ENCODE measurements around the gene RSF1. TPM values are rescaled to one million over a fixed set of nuclear protein-coding genes. Genes with fewer than 3 reads are reported as not detected.
"Not testable (repeated sequence)": the region's sequence is repeated elsewhere in the genome, so short reads cannot be mapped to it uniquely, and the experiment has no call there.

The RSF1 gene, protein sequence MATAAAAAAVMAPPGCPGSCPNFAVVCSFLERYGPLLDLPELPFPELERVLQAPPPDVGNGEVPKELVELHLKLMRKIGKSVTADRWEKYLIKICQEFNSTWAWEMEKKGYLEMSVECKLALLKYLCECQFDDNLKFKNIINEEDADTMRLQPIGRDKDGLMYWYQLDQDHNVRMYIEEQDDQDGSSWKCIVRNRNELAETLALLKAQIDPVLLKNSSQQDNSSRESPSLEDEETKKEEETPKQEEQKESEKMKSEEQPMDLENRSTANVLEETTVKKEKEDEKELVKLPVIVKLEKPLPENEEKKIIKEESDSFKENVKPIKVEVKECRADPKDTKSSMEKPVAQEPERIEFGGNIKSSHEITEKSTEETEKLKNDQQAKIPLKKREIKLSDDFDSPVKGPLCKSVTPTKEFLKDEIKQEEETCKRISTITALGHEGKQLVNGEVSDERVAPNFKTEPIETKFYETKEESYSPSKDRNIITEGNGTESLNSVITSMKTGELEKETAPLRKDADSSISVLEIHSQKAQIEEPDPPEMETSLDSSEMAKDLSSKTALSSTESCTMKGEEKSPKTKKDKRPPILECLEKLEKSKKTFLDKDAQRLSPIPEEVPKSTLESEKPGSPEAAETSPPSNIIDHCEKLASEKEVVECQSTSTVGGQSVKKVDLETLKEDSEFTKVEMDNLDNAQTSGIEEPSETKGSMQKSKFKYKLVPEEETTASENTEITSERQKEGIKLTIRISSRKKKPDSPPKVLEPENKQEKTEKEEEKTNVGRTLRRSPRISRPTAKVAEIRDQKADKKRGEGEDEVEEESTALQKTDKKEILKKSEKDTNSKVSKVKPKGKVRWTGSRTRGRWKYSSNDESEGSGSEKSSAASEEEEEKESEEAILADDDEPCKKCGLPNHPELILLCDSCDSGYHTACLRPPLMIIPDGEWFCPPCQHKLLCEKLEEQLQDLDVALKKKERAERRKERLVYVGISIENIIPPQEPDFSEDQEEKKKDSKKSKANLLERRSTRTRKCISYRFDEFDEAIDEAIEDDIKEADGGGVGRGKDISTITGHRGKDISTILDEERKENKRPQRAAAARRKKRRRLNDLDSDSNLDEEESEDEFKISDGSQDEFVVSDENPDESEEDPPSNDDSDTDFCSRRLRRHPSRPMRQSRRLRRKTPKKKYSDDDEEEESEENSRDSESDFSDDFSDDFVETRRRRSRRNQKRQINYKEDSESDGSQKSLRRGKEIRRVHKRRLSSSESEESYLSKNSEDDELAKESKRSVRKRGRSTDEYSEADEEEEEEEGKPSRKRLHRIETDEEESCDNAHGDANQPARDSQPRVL (N-terminal part only)
- 97.6 TPM for total RNA-seq (ENCODE audit: unreplicated experiment)
- long read RNA-seq, transcript RSF1-206 (6 exons, 2,107 nt), result major isoform, 25 of 46 reads
- long read RNA-seq, partial matches to known transcripts, result 14 of 46 reads
- long read RNA-seq, other reads (novel, unspliced or antisense), result 4 of 46 reads

DNA sequence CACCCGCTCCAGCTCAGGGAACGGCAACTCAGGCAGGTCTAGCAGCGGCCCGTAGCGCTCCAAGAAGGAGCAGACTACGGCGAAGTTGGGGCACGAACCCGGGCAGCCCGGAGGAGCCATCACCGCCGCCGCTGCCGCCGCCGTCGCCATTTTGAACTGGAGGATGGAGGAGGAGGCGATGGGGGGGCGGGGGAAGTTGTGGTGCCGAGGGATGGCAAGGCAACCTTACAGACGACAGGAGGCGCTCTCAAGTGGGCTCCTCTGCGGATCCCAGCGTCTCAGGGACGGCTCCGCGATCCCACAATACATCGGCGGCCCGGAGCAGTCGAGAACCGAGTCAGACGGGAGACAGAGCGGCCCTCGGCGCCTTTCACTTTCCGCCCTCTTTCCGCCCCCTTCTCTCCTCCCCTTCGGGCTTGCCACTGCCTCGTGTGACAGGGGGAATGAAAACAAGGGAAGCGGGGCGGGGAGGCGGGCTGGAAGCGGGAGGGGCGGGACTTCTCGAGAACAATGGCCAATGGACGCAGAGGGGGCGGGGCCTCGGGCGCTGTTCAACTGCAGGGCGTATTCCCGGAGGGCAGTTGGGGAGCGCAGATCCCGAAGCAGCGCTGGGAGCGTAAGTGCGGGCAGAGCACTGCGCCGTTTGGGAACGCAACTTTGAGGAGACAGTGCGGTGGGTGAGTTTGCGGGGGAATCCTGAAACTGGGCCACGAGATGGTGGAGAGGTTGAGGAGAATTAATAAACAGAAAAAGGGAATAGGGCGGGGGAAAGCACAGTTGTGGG lies at the start of gene RSF1, which contains the start of gene AAMDC:
TSS of gene RSF1 (minus strand) at position 158 of the 784 bp plus-strand sequence. CDS start at position 150, 8 bp downstream.
TSS of gene AAMDC (plus strand) at position 580 of the 784 bp plus-strand sequence. CDS start 21,353 bp downstream, outside the sequence.
- peaks cover 9% of the 10 kb centered on the region for H3K27me3 Mint-ChIP-seq (ENCODE audit: unreplicated experiment)
- H3K9me3 Mint-ChIP-seq (ENCODE audit: unreplicated experiment), result peaks cover 11% of the 10 kb centered on the region
- DNase-seq, result peak; percentile 100
- TF ChIP-seq, protein P1, sequence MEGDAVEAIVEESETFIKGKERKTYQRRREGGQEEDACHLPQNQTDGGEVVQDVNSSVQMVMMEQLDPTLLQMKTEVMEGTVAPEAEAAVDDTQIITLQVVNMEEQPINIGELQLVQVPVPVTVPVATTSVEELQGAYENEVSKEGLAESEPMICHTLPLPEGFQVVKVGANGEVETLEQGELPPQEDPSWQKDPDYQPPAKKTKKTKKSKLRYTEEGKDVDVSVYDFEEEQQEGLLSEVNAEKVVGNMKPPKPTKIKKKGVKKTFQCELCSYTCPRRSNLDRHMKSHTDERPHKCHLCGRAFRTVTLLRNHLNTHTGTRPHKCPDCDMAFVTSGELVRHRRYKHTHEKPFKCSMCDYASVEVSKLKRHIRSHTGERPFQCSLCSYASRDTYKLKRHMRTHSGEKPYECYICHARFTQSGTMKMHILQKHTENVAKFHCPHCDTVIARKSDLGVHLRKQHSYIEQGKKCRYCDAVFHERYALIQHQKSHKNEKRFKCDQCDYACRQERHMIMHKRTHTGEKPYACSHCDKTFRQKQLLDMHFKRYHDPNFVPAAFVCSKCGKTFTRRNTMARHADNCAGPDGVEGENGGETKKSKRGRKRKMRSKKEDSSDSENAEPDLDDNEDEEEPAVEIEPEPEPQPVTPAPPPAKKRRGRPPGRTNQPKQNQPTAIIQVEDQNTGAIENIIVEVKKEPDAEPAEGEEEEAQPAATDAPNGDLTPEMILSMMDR (IDR thresholded peaks at IDR 0.05; ENCODE audit: partially characterized antibody, unreplicated experiment), result peak; percentile 57
- peak within 1 kb of the TSS; percentile 98 for H3K4me3 Mint-ChIP-seq (ENCODE audit: unreplicated experiment)
- no peaks in the 10 kb centered on the region for H3K36me3 Mint-ChIP-seq (ENCODE audit: unreplicated experiment)
- H3K27ac Mint-ChIP-seq (ENCODE audit: unreplicated experiment), result peak within 1 kb of the TSS; percentile 92
- H3K4me1 Mint-ChIP-seq (ENCODE audit: low read depth, unreplicated experiment), result peaks cover 9% of the 10 kb centered on the region

DNA sequence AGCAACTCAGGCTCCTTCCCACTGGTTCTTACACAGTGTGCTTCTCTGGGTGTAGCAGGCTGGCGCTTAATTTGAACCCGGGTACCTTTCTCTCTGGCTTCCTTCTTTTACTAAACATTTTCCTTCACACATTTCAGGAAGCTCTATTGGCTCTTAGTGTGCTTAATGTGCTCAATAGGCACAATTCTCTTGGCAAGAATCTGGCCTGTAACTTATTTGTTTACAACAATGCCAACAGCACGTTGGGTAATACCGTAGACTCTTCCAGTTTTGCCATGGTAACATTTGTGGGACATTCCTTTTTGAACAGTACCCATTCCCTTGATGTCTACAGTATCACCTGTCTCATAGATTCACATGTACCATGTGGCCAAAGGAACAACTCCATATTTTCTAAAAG lies 48.2 kb upstream of the RSF1 start:
- TF ChIP-seq, protein P1 (IDR thresholded peaks at IDR 0.05; ENCODE audit: partially characterized antibody, unreplicated experiment), result no peak
- H3K4me3 Mint-ChIP-seq (ENCODE audit: unreplicated experiment), result no peak overlapping the region
- no peaks in the 10 kb centered on the region for H3K27me3 Mint-ChIP-seq (ENCODE audit: unreplicated experiment)
- H3K27ac Mint-ChIP-seq (ENCODE audit: unreplicated experiment), result no peak overlapping the region
- H3K4me1 Mint-ChIP-seq (ENCODE audit: low read depth, unreplicated experiment), result peaks cover 6% of the 10 kb centered on the region
- no peaks in the 10 kb centered on the region for H3K9me3 Mint-ChIP-seq (ENCODE audit: unreplicated experiment)
- H3K36me3 Mint-ChIP-seq (ENCODE audit: unreplicated experiment), result no peaks in the 10 kb centered on the region
- no peak for DNase-seq

DNA sequence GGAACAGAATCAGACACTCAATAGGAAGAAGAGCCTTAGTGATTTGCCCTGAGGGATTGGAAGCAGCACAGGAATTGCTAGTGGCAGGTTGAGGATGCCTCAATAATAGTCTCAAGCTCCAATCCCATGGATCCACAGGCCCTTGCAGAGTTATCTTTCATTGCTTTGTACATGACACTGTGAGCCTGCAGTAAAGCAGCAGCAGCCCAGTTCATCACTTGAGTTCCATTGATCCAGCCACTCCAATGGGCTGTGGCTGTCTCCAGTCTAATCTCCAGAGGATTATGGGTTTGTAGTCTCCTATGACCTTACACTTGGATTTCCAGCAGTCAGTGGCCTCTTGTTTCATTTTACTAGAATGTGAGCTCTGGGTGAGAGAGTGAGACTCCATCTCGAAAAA lies 45.8 kb upstream of the RSF1 start:
- H3K4me1 Mint-ChIP-seq (ENCODE audit: low read depth, unreplicated experiment), result peaks cover 6% of the 10 kb centered on the region
- TF ChIP-seq, protein P1 (IDR thresholded peaks at IDR 0.05; ENCODE audit: partially characterized antibody, unreplicated experiment), result no peak
- no peaks in the 10 kb centered on the region for H3K27me3 Mint-ChIP-seq (ENCODE audit: unreplicated experiment)
- no peak overlapping the region for H3K27ac Mint-ChIP-seq (ENCODE audit: unreplicated experiment)
- no peaks in the 10 kb centered on the region for H3K9me3 Mint-ChIP-seq (ENCODE audit: unreplicated experiment)
- H3K4me3 Mint-ChIP-seq (ENCODE audit: unreplicated experiment), result no peak overlapping the region
- DNase-seq, result no peak
- no peaks in the 10 kb centered on the region for H3K36me3 Mint-ChIP-seq (ENCODE audit: unreplicated experiment)

DNA sequence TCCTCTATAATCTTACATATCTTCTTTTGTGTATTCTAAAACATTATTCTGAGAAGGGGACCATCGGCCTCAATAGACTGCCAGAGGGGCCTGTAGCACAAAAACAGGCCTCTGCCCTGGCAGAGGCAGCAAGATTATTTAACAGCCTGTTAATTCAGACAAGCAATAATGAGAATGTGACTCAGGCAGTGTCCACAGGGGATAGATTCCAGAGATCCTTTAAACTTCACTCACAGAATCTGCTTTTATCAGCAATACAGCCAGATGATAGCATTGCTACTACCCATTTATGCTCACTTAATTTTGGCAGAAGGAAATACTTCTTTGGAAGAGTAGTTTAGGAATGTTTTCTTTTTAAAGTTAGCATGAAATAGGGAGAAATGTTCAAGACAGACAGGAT lies 45.3 kb upstream of the RSF1 start:
- Mint-ChIP-seq H3K36me3 (ENCODE audit: unreplicated experiment) (no peaks in the 10 kb centered on the region), H3K9me3 (ENCODE audit: unreplicated experiment) (no peaks in the 10 kb centered on the region), H3K27me3 (ENCODE audit: unreplicated experiment) (no peaks in the 10 kb centered on the region), H3K4me3 (ENCODE audit: unreplicated experiment) (no peak overlapping the region), H3K27ac (ENCODE audit: unreplicated experiment) (no peak overlapping the region), H3K4me1 (ENCODE audit: low read depth, unreplicated experiment) (peaks cover 6% of the 10 kb centered on the region)
- TF ChIP-seq, protein P1 (IDR thresholded peaks at IDR 0.05; ENCODE audit: partially characterized antibody, unreplicated experiment), result no peak
- no peak for DNase-seq

DNA sequence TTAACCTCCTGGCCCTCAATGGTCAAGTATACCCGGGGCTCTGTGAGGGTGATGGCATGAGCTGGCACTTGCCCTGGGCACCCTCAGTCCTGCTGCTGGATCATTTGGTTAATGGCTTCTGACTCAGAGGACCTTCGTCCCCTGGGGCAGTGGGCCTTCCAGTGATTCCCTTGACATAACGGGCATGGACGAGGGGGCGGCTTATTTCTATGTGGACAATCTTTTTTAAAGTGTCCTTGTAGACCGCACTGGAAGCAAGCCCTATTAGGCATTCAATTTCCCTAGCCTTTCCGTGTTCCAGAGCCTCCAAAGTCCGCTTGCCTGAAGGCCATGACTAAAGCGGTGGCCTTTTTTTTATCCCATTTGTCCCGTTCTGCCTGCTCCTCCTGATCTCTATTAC lies 40.9 kb upstream of the RSF1 start:
- not testable (repeated sequence) for H3K9me3 Mint-ChIP-seq (ENCODE audit: unreplicated experiment); H3K27ac Mint-ChIP-seq (ENCODE audit: unreplicated experiment); H3K27me3 Mint-ChIP-seq (ENCODE audit: unreplicated experiment); H3K4me3 Mint-ChIP-seq (ENCODE audit: unreplicated experiment); H3K4me1 Mint-ChIP-seq (ENCODE audit: low read depth, unreplicated experiment); DNase-seq
- peaks cover 13% of the 10 kb centered on the region for H3K36me3 Mint-ChIP-seq (ENCODE audit: unreplicated experiment)

DNA sequence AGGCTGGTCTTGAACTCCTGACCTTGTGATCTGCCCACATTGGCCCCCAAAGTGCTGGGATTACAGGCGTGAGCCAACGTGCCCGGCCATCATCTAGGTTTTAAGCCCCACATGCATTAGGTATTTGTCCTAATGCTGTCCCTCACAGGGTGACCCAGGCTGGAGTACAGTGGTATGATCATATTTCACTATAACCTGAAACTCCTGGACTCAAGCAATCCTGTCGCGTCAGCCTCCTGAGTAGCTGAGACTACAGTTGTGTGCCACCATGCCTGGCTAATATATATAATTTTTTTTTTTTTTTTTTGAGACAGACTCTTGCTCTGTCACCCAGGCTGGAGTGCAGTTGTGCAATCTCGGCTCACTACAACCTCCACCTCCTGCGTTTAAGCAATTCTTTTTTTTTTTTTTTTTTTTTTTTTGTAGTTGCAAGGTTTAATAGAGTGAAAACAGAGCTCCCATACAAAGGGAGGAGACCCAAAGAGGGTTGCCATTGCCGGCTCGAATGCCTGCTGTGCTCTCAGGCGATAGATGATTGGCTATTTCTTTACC lies 37.5 kb upstream of the RSF1 start:
- H3K27me3 Mint-ChIP-seq (ENCODE audit: unreplicated experiment); H3K27ac Mint-ChIP-seq (ENCODE audit: unreplicated experiment); DNase-seq; H3K4me3 Mint-ChIP-seq (ENCODE audit: unreplicated experiment); H3K4me1 Mint-ChIP-seq (ENCODE audit: low read depth, unreplicated experiment): not testable (repeated sequence)
- peaks cover 11% of the 10 kb centered on the region for H3K9me3 Mint-ChIP-seq (ENCODE audit: unreplicated experiment)
- H3K36me3 Mint-ChIP-seq (ENCODE audit: unreplicated experiment), result peaks cover 24% of the 10 kb centered on the region

Data from glutamatergic neuron (in vitro differentiated cells).